GM21526 (cell line): ENCODE data around the gene MIPOL1.

Experiments
- ATAC-seq: cut with Tn5 transposase; IDR thresholded peaks from one replicate; pipeline ENCODE4 v1.9.1; 2021; ENCODE audit warnings: moderate library complexity; ENCODE audit not compliant: unreplicated experiment, low FRiP score

The MIPOL1 gene

DNA sequence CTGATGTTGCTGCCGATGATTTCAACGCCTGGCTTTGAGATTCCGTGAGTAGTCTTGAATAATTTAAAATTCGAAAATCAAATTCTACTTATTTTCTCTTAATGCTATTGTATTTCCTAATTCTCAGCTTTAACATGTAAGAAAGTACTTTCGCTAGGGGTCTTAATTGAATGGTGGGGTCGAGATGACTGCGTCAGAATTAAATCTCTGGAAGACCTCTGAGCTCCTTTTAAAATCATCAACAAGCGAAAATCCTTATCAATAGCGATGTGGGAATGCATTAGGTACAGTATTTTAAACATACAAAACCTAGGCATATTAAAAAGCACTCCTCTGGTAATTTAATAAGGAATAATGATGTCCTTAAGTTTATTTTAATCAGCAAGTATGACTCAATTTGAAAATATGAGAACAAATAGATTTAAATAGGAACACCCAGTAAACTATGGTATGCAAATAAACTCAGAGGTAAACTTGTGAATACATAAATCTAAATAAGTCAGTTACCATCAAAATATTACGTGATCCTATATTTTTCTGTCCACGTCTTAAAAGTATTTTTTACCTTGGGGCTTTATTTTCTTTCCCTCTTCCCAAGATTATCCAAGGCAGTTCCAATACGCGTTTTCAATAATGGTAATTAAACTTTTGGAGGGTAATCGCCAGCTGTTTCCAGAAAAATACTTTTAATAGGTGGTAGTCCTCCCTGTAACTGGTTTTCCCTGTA lies 395.9 kb downstream of the MIPOL1 start:
- no peak for ATAC-seq

DNA sequence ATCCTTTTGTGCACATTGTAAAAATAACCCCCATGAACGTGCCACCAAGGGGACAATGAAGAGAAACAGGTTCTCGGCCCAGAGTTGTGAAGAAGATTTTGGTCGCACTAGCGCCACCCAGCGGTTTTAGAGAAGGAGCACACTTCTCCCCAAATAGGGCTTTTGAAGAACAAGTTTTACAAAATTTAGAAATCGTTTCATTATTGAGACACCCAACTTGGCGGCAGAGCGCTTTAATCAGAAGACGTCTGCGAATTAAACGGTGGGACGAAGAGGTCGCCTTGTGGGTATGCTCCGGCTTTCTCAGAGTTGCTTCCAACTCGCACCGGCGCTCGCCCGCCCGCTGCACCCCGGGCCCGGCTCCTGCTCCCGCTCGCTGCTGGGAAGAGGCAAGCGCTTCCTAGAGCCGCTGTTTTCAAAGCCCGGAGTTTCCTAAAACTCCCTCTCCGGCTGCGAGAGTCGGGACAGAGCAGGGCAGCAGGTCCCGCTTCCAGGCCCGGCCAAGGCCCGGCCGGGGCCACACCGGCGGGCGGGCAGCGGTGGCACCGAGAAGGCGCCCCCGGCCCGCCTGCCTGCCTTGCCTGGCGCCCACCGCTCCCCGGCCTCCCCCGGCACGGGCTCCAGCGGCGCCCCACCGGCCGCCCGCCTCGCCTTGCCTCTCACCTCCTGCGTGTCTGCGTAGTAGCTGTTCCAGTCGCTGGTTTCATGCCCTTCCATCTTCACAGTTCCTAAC lies 396.7 kb downstream of the MIPOL1 start:
- no peak for ATAC-seq

DNA sequence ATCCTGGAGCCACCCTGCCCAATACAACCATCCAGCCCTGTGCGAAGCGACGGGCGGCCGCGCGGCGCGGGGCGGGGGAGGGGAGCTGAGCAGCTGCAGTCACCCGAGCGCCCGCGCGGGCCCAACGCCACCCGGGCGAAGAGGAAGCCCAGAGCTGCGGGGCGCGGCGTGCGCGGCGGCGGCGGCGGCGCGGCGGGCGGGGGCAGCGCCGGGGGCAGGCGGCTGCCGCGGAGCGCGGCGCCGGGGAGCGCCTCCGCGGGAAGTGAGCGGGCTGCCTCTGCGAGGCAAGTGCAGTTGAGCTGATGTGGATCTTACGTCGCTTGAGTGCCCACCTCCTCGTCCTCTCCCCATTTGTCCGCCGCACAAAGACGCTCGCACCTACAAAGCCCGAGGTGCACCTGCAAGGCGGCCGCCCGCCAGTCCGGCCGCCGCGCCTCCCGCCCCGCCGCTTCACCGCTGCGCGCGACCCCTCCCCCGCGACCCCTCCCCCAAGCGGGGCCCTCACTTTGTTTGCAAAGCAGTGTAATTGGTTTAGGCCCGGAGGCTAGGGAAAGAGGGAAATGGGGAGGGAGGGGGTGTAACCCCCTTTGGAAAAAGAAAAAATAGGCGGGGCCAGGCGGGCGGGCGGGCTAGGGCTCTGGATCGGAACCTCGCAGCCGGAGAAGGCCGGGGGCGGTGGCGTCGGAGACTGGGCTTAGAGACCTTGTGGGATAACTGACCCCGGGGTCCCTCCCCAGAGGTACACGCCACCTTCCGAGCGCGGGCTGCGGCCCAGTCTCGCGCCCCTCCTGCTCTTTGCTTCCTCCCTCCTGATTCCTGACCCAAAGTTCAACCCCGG lies 397.5 kb downstream of the MIPOL1 start, which contains the start of the genes FOXA1 and TTC6:
TSS of gene FOXA1 (minus strand) at position 279 of the 838 bp plus-strand sequence. CDS start at position 2, 277 bp downstream.
TSS of gene TTC6 (plus strand) at position 659 of the 838 bp plus-strand sequence. CDS start 26,436 bp downstream, outside the sequence.
- ATAC-seq: no peak

DNA sequence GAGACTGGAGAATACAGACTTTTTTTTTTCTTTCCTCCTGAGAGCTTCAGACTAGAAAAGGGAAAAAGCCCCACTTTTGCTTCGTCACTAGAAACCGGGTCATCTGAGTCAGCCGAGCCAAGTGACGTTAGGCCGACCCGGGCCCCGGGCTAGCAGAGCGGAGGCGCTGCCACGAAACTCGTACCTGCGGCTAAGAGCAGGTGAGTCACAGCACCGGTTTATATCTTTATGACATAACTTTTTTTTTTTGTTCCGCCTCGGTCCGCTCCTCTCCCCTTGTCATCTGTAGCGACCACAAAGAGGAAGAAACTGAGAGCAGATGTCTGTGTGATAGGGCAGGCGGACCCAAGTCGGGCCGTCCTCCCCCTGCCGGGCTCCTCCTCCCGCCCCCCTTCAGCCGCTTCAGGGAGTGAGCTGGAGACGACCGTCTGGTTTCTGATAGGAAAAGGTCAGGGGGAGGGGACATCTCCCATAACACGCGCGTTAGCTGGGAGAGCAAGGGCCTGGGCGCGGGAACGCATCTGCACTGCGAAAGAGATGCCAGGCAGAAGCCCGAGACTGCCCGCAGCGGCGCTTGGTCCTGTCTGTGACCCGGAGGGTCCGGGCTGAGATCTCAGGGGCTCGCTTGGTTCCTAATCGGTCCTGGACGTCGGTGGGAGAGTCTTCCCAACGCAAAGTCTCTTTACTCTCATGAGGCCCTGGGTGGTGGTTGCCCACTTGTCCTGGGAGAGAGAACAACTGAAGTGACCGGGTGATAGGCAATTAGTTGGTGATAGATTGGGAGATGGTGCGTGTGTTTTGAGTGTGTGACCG lies 398.3 kb downstream of the MIPOL1 start:
- no peak for ATAC-seq

DNA sequence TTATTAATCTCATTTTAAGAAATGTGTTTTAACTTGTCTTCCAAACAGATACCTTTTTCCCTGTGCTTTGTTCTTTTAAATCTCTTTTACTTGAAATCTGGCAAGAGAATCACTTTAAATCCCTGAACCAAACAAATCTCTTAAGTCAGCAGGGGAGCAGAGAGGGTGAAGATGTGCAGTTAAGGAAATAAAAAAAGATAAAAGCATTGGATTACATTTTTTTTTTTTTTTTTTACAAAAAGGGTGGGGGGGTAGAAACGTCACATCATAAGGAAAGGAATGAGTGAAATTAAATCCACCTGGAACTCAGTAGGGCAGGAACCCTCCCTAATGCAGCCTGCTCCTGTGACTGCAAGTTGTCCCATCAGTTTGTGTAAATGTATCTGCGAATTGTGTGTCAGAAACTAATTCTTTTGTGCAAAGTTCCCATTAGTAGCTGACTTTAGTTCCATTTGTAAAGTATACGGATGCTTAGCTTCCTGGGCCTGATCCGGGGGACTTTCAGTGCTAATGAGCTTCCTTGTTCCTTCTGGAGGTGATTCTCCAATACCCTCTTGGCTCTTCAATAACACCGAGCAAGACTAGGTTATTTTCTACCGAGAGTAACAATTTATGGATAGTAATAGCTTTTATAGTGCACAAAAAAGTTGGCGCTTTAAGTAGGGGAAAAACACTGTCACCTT lies 399.2 kb downstream of the MIPOL1 start:
- ATAC-seq: no peak

DNA sequence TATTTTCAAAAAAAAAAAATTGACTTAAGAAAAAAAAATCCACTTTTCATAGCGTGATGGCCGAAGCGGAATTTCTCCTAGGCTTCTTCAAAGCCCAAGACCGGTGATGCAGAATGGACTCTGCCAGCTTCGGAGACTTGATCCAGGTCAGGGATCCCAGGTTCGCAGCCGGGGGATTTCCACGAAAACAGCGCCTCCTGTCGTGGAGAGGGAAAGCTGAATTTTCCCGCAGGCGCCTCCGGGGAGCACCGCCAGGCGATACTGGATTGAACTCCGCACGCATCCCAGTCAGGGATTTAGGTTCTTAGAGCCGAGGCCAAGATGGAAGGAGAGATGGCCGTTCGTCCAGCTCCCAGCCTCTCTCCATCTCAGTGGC lies 399.8 kb downstream of the MIPOL1 start:
- no peak for ATAC-seq

DNA sequence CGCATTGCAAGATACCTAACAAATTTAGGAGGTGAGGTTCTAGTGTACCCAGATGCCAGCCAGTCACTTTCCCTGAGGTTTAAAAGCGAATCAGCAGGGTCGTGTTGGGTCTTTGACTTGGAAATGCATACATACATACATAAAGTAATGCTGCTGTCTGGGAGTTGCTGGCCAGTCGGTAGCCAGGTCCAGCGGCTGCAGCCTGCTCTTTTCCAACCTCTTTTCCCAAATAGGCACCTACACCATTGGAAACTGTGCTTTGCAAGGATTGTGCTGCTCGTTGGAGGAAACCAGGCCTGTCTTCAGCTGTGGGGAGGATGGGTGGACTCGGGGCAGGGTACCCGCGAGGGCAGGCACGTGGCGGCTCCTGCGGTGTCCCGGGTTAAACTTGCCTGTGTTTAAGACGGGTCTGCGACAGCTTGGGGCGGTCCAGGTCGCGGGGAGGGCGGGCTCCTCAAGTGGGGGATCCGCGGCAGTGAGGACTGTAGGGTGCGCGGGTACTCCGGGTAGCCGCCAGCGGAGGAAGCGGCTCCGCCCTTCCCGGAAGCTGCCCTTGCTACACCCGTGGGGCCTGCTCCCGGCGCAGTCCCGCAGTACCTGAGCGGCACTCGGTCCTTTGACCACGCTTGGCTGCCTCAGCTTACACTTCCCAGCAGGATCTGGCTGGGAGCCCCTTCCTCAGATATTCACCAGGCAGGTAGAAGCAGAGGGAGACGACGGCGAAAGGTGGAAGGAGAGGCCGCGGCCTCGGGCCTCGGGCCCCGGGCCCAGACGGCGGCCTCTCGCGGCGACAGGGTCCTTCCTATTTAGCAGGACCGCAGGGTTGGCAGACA lies 400.4 kb downstream of the MIPOL1 start:
- ATAC-seq: no peak

DNA sequence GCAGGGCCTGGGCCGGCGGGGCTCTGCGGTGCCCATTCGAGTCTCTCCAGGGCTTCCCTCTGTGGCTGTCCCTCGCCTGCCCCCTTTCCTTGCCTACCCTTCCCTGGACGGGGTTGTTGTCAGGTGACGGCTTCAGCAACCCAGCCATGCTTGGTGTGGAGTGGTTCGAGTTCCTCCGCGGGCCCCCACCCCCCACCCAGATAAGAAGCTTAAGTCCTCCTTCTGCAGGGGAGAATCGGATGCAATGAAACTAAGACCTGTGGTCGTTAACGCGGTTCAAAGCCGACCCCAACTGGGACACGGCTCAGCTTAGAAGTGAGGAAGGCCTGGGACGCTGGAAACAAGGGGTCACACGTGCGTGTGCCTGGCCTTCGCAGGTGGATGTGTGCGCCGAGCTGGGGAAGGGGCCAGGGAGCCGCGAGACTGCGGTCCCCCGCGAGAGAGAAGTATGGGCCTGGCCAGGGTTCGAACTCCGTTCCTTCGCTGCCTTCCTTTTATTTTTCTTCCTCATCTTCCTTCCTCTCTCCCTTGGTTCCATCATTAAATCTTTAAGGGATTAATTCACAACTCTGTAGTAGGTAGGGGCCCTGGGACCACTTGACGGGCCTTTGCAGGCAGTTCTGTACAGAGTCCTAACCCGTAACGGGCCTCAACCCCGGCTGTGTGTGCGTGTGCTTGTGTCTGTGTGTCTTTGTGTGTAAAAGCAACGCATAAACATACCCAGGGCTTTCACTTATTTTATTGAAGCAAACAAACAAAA lies 401.2 kb downstream of the MIPOL1 start:
- ATAC-seq: no peak

DNA sequence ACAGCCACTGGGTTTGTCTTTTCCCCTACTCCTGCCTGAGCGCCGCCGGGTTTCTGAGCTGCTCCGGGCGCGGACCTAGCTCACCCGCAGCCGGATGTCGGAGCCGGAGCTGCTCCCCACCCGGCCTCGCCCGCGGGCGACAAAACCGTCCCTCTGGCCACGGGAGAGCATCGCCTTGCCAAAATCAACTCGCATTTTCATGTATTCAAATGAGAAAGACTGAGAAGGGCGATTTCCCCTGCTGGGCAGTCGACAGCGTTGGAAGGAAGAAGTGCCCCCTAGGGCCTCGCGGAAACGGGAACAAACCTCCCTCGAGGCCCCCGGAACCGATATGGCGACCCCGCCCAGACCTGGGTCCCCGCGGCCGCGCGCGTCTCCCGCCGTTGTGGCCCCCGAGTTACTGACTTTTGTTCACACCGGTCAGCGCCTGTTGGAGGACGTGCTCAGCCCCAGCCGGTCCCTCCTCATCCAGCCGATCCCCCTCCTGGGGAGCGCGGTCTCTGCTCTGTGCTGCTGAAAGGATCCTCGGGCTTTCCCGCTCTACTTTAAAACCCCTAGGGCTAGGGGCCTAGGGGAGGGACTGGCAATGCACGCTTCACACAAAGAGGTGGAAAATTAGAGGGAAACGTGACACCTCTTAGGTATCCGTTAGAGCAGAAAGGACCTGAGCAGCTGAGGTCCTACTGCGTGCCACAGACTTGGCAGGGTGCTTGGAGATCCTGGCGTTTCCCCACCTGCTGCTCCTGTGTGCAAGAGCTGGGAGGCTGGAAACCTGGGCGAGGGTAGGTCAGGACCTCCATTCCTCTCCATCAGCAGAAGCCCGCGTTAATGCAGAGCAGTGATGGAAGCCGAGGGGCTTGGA lies 402.0 kb downstream of the MIPOL1 start:
- no peak for ATAC-seq

DNA sequence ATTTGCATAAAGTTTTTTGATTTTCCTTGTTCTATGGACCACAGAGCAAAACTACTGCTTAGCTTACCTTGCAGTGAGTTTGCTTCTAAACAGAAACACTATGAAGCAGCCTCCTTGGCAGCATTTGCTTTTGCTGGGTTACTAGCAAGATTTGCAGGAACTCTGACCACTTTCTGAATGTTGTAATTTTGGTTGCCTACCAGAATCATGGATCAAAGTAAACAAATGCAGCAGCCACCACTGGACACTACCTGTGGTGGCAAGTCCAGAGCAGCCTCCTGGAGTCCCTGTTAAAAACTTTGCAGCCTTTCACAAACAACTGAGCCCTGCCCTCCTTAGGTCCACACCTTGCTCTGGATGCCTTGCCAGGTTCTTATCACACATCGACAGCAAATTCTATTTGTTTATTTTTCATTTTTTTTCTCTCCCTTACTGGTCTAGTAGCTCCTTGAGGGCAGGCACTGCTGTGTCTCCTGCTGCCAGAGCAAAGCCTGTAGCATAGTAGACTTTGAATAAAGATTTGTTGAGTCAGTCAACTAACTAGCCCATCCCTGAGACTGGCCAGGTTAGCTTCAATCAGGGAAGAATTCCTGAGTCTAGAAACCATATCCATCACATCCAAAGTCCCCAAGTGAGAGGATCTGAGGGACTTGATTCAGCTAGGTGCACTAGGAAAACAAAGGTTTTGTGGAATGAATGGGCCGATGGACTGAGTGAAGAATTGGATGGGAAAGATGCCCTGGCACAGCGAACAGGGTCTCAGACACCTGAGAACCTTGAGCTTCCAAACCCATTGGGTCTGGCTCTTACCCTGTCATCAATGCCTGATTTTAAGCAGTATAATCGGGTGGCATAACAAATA lies 403.4 kb downstream of the MIPOL1 start:
- ATAC-seq: no peak

DNA sequence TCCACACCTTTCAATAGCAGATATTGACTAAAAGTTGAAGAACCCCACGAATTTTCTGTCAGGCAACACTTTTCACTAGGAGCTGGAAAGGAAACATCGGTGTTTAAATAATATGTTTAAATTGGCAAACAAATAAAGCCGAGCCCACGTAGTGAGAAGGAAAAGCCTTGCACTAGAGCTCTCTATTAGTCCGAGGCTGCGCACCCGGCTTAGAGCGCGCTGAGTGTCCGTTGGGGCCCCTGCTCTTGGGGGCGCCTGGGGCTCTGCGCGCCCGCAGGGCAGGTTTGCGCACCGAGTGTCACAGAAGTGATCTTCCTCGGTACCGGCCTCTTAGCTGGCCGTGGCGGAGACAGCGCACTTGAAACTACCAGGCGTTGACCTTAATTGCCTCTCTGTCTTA lies 404.1 kb downstream of the MIPOL1 start:
- ATAC-seq: no peak
